Activated CD8-positive, alpha-beta memory T cell treated with anti-CD3 and anti-CD28 coated beads for 48 hours (primary cell): Measurements from ENCODE around the gene FOXL2NB.
A peak's percentile ranks its signal among the peaks of the same experiment; 100 is the strongest.
"Not testable (repeated sequence)": the region's sequence is repeated elsewhere in the genome, so short reads cannot be mapped to it uniquely, and the experiment has no call there.

Source experiments
- DNase-seq, 3 experiments: peaks; one replicate each; pipeline ENCODE4 v3.0.0-alpha.2; 2020; ENCODE audit warnings: low read depth in 2 of 3, low spot score in 2 of 3

Gene FOXL2NB

GRCh38 chr3:138946663-138947494, at the start of gene FOXL2NB, which contains the start of gene FOXL2:
TSS of gene FOXL2NB (plus strand) at chr3:138947217. CDS start at chr3:138947365, 148 bp downstream.
TSS of gene FOXL2 (minus strand) at chr3:138947137. CDS start at chr3:138946722, 415 bp downstream.
- no peak for DNase-seq

GRCh38 chr3:138898301-138898700, 48.7 kb upstream of the FOXL2NB start:
- no peak for DNase-seq

DNA sequence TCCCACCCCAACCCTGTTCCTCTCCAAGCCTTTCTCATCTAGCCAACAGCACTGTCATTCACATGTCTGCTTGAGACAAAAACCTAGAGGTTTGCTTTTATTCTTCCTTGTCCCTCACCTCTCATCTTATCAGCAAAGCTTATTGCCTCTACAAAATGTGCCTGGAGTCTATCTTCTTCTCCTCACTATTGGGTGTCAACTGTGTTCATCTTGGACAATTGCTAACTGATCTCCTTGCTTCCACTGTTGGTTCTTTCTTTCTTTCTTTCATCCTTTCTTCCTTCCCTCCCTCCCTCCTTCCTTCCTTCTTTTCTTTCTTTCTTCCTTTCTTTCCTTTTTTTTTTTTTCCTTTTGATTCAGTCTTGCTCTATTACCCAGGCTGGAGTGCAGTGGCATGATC, 48.3 kb upstream of the FOXL2NB start:
- DNase-seq = no peak

- no peak for DNase-seq
Observed at GRCh38 chr3:138899351-138899991, 47.5 kb upstream of the FOXL2NB start.

DNA sequence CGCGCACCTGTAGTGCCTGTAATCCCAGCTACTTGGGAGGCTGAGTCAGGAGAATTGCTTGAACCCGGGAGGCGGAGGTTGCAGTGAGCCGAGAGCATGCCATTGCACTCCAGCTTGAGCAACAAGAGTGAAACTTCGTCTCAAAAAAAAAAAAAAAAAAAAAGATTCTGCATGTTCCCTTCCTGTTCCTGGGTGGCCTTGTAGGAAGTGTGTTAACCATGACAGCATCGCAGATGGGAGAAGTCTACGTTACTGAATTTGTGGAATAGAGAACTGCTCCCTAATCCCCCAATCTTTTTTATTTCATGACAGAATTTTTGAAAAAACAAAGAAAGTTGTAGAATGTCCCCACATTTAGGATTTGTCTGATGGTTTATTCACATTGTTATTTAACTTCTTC, 45.5 kb upstream of the FOXL2NB start:
- DNase-seq = no peak

DNA sequence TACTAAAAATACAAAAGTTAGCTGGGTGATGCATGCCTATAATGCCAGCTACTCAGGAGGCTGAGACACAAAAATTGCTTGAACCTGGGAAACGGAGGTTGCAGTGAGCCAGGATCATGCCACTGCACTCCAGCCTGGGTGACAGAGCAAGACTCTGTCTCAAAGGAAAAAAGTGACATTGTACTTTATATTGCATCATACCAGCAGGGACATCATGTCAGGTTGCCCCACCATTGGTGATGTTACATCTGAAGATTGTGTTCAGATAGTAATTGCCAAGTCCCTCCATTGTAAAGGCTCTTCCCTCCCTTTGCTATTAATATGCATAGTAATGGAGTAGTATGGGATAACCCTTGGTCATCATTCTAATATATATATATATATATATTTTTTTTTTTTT, 44.8 kb upstream of the FOXL2NB start:
- DNase-seq = no peak

DNA sequence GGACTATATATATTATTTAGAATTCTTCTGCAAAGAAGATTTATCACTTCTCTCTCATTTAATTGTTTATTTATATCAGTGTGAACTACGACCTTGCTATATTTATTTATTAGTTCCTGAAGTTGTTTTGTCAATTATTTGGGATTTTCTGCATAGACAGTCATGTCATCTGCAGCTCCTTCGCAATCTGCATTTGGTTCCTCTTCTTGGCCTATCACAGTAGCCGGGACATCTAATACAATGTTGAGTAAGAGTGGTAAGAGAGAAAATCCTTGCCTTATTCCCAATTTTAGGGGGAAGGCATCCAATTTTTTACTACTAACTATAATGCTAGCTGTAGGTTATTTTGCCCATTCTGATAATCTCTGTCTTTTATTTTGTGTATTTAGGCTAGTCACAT, 39.5 kb upstream of the FOXL2NB start:
- DNase-seq = no peak

DNA sequence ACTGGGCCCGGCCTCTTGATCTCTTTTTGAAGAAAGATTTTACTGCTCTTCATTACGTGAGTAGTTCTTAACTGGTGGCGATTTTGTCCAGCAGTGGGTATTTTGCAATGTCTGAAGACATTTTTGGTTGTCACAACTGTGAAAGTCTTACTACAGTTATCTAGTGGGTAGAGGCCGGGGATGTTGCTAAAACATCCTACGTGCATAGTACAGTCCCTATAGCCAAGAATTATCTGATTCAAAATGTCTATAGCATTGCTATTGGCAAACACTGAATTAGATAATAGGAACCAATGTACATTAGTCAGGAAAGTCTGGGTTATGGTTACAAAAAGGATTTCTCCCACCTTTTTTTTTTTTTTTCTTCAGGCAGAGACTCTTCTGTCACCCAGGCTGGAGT, 38.2 kb upstream of the FOXL2NB start:
- no peak for DNase-seq

- no peak for DNase-seq
Observed at GRCh38 chr3:138909904-138910303, 37.1 kb upstream of the FOXL2NB start.

DNA sequence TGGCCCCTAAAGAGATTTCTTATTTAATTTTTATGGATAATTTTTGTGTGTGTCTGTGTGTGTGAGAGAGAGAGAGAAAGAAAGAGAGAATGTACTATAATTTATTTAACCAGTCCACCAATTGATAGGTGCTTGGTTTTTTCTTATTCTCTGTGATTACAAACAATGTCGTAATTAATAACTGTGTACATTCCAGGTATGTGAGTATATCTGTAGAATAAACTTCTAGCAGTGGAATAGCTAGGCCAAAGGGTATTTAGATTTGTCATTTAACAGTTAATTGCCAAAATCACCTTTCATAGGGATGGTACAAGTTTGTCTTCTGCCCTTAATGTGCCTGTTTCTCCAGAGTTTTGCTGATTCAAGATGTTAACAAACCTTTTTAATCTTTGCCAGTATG, 35.4 kb upstream of the FOXL2NB start:
- no peak for DNase-seq

DNA sequence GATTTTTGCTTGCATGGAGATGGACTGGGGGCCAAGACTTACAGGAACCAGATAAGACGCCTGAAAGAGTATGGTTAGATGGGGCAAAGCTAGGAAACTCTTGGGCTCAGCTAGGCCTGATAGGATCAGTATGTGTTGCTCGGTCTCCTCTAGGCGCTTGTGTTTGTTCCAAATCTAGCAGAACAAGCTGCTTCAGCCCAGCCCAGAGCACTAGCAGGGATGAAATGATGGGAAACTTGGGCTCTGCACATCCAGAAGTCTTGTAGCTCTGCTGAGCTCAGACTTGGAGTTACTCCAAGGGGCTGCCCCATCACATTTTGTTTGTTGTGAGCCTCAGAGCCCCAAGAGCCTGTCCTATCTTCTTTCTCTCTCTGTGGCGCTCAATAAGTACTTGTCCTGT, 34.8 kb upstream of the FOXL2NB start:
- DNase-seq = no peak

DNA sequence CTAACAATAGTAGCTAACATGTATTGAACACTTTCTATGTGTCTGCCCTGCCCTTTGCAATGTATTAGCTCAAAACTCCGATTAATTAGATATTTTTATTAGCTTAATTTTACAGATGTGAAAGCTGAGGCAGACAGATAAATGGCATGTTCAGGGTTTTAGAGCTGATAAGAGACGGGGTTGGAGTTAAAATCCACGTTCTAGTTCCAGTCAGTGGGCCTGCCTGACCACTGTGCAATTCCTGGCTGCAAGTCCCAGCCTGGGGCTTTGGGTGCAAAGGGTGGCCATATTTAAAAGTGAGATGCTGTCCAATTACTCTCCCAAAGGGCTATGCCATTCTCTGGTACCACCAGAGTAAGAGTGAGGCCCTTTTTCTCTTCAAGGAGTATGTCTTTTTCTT, 33.3 kb upstream of the FOXL2NB start:
- DNase-seq = no peak

GRCh38 chr3:138914870-138915502, 32.0 kb upstream of the FOXL2NB start:
- DNase-seq = no peak

- DNase-seq = peak; percentile 67 to 85 (median 81)
Observed at GRCh38 chr3:138915503-138916498, 31.2 kb upstream of the FOXL2NB start.

DNA sequence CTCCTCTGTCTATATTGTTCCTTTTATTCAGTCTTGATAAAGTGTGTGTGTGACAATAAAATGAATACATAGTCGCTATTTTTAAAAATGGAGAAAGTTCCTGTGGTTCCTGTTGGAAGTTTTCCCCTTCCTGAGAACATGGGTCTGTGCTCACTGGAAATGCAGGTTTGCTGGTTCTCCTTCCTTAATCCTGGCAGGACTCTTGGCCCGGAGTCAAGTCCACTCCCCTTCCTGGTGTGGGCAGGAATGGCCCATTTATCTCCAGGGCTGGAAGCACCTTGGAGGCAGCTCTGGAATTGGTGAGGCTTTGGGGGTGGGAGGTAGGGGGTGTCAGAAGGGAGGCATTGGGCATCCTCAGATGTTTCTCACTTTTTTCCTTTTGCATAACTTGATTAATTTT, 30.2 kb upstream of the FOXL2NB start:
- no peak for DNase-seq

- DNase-seq = no peak
Observed at GRCh38 chr3:138919325-138919724, 27.7 kb upstream of the FOXL2NB start.

DNA sequence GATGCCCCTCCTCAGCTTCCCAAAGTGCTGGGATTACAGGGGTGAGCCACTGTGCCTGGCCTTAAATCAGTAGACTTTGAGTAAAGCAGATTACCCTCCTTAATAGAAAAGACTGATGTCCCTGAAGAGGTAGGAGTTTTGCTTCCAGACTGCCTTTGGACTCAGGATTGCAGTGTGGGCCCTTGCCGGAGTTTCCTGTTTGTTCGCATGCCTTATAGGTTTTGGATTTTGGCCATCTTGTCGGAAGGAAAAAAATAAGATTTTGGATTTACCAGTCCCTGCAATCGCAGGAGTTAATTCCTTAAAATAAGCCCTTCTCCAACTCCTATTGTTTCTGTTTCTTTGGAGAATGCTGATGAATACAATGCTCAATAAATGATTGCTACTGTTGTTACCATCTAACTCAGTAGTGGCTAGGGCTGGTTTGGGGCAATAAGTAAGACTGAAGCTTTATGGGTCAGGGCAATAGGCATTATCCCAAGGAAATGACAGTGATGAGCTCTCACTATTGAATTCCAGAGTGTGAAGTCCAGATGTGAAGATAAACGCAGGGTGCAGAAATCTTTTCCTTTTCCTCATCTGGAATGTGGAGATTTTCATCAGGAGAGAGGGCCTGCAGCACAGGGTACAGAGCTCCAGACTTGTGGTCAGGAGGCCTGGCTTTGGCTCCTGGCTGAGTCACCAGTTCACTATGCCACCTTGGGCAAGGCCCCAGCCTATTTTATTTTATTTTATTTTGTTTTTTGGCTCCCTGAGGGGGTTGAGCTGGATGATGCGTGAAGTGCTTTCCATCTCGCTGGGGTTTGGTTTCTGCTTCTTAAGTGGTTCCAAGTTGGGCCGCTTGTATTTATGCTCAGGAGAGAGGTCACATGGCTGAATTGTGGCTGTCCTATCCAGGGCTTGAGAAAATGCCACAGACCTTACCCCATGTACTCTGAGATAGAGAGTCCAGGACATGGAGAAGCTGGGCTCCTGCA, 25.4 kb upstream of the FOXL2NB start:
- no peak for DNase-seq

GRCh38 chr3:138922400-138922799, 24.6 kb upstream of the FOXL2NB start:
- not testable (repeated sequence) for DNase-seq

DNA sequence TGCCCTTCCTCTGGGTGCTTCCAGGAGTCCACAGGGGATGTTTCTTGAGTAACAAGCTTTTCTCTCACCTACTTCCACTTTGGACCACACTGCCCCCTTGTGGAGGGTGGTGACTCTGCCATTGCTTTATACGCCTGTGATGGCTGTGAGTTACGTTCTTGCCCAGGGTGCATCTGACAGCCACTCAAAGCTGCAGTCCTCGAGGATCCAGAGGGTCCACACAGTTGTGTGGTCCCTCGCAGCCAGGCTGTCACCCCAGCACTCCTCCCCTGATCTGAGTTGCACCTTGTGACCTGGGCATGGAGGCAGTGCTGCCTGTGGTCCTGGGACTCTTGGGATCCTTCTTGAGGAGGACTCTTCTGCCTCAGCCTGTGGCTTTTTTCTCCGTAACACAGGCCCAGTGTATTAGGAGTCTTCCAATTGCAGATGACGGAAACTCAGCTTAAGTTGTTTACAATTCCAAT, 23.5 kb upstream of the FOXL2NB start:
- DNase-seq = peak; percentile 52 to 72 (median 72)
